Mesenchymal stem cell (in vitro differentiated cells and primary cell): ENCODE measurements around the gene AOAH.
"Not testable (repeated sequence)": the region's sequence is repeated elsewhere in the genome, so short reads cannot be mapped to it uniquely, and the experiment has no call there.

Experiments used
- DNase-seq: peaks from one replicate; pipeline ENCODE4 v3.0.0-alpha.2; 2013
- H2AFZ ChIP-seq: one replicate; pipeline ENCODE4 v1.6.1; 2013; ENCODE audit warnings: low read depth, mild to moderate bottlenecking, control low read depth, inconsistent platforms, low read length, moderate library complexity
- H2AK5ac ChIP-seq: 2 replicates; pipeline ENCODE4 v1.6.1; 2013; ENCODE audit warnings: low read length, moderate library complexity, mild to moderate bottlenecking, inconsistent platforms; ENCODE audit not compliant: severe bottlenecking
- H2BK120ac ChIP-seq: one replicate; pipeline ENCODE4 v1.6.1; 2013; ENCODE audit warnings: low read depth, mild to moderate bottlenecking, inconsistent platforms, low read length, moderate library complexity
- H2BK12ac ChIP-seq, 2 experiments: one replicate each; pipeline ENCODE4 v1.6.1; 2013; ENCODE audit warnings: inconsistent platforms in 2 of 2, low read length in 2 of 2, mild to moderate bottlenecking in 2 of 2, moderate library complexity in 2 of 2, control low read depth in 1 of 2
- H2BK15ac ChIP-seq: one replicate; pipeline ENCODE4 v1.6.1; 2013; ENCODE audit warnings: mild to moderate bottlenecking, low read depth, inconsistent platforms; ENCODE audit not compliant: poor library complexity, severe bottlenecking
- H2BK5ac ChIP-seq: 2 replicates; pipeline ENCODE4 v1.6.1; 2013; ENCODE audit warnings: low read depth, mild to moderate bottlenecking, low read length, control low read depth, inconsistent platforms; ENCODE audit not compliant: poor library complexity, severe bottlenecking
- H3K14ac ChIP-seq, 2 experiments: one replicate each; pipeline ENCODE4 v1.6.1; 2013; ENCODE audit warnings: inconsistent platforms in 2 of 2, low read length in 2 of 2, control low read depth in 1 of 2, mild to moderate bottlenecking in 1 of 2, moderate library complexity in 1 of 2
- H3K18ac ChIP-seq, 2 experiments: one replicate each; pipeline ENCODE4 v1.6.1; 2013; ENCODE audit warnings: inconsistent platforms in 2 of 2, low read length in 2 of 2, control low read depth in 1 of 2, low read depth in 1 of 2, mild to moderate bottlenecking in 1 of 2
- H3K23ac ChIP-seq, 2 experiments: one replicate each; pipeline ENCODE4 v1.6.1; 2013; ENCODE audit warnings: inconsistent platforms in 2 of 2, low read length in 2 of 2, mild to moderate bottlenecking in 2 of 2, moderate library complexity in 2 of 2, control low read depth in 1 of 2
- H3K27ac ChIP-seq: 2 replicates; pipeline ENCODE4 v1.5.1; 2013; ENCODE audit warnings: mild to moderate bottlenecking, moderate library complexity, low read length, control low read depth, inconsistent platforms; ENCODE audit not compliant: poor library complexity, severe bottlenecking
- H3K27me3 ChIP-seq, 2 experiments: 2 replicates each; pipeline versions ENCODE4 v1.6.1 to v1.7.0; 2013; ENCODE audit warnings: low read length in 2 of 2, mild to moderate bottlenecking in 2 of 2, moderate library complexity in 2 of 2, control low read depth in 1 of 2, inconsistent platforms in 1 of 2; ENCODE audit not compliant: control insufficient read depth in 1 of 2, insufficient read depth in 1 of 2
- H3K36me3 ChIP-seq, 2 experiments: 2 replicates each; pipeline versions ENCODE4 v1.6.1 to v1.7.0; 2013; ENCODE audit warnings: low read length in 2 of 2, control low read depth in 1 of 2, inconsistent platforms in 1 of 2, low read depth in 1 of 2, mild to moderate bottlenecking in 1 of 2; ENCODE audit not compliant: insufficient read depth in 2 of 2, control insufficient read depth in 1 of 2
- H3K4ac ChIP-seq, 2 experiments: one replicate each; pipeline ENCODE4 v1.6.1; 2013; ENCODE audit warnings: inconsistent platforms in 2 of 2, low read length in 2 of 2, mild to moderate bottlenecking in 2 of 2, moderate library complexity in 2 of 2, control low read depth in 1 of 2, low read depth in 1 of 2
- H3K4me1 ChIP-seq: 2 replicates; pipeline ENCODE4 v1.6.1; 2013; ENCODE audit warnings: low read depth, low read length, control low read depth; ENCODE audit not compliant: control insufficient read depth, insufficient read depth
- H3K4me2 ChIP-seq: 2 replicates; pipeline ENCODE4 v1.6.1; 2013; ENCODE audit warnings: low read length, mild to moderate bottlenecking, inconsistent platforms; ENCODE audit not compliant: poor library complexity, severe bottlenecking
- H3K4me3 ChIP-seq, 2 experiments: 2 replicates each; pipeline versions ENCODE4 v1.5.1 to v1.7.0; 2013; ENCODE audit warnings: low read length in 2 of 2, mild to moderate bottlenecking in 2 of 2, control low read depth in 1 of 2, low read depth in 1 of 2; ENCODE audit not compliant: insufficient read depth in 1 of 2
- H3K79me1 ChIP-seq: replicated peaks from 2 replicates; pipeline ENCODE4 v1.6.1; 2013; ENCODE audit warnings: mild to moderate bottlenecking, control low read depth, low read length, inconsistent platforms; ENCODE audit not compliant: poor library complexity, severe bottlenecking
- H3K9ac ChIP-seq: 2 replicates; pipeline ENCODE4 v1.7.0; 2013; ENCODE audit warnings: mild to moderate bottlenecking, low read length, moderate library complexity
- H3K9me3 ChIP-seq: 2 replicates; pipeline ENCODE4 v1.7.0; 2013; ENCODE audit warnings: mild to moderate bottlenecking, low read length; ENCODE audit not compliant: control insufficient read depth
- H4K8ac ChIP-seq: one replicate; pipeline ENCODE4 v1.6.1; 2013; ENCODE audit warnings: inconsistent platforms, mild to moderate bottlenecking, low read length, moderate library complexity
- H4K91ac ChIP-seq: one replicate; pipeline ENCODE4 v1.6.1; 2013; ENCODE audit warnings: mild to moderate bottlenecking, low read length, inconsistent platforms
- WGBS: methylation state at CpG from one replicate; pipeline ENCODE4 v1.1.7; 2013; ENCODE audit warnings: mixed read lengths; 5-methylcytosine and 5-hydroxymethylcytosine counted together

The AOAH gene

GRCh38 chr7:36507475-36508440, 216.5 kb downstream of the AOAH start:
- Histone ChIP-seq H2BK12ac (no peak overlapping the region), H3K9ac (no peak overlapping the region), H3K23ac (no peak overlapping the region), H2AFZ (no peak overlapping the region), H3K4me1 (peaks cover 2% of the 10 kb centered on the region), H3K4me2 (no peak overlapping the region), H4K91ac (no peak overlapping the region), H3K18ac (no peak overlapping the region), H2BK15ac (no peak overlapping the region), H3K4ac (no peak overlapping the region), H2BK5ac (no peak overlapping the region), H3K4me3 (no peak overlapping the region), H3K27ac (no peak overlapping the region), H3K27me3 (peaks cover 0 to 3% of the 10 kb centered on the region in 2 experiments), H2BK120ac (no peak overlapping the region), H3K9me3 (no peaks in the 10 kb centered on the region), H3K14ac (no peak overlapping the region), H2AK5ac (no peak overlapping the region), H3K79me1 (no peaks in the 10 kb centered on the region), H4K8ac (no peak overlapping the region), H3K36me3 (no peaks in the 10 kb centered on the region)
- no peak for DNase-seq
- 91% methylated on average over 8 of the region's 9 CpGs for WGBS

DNA sequence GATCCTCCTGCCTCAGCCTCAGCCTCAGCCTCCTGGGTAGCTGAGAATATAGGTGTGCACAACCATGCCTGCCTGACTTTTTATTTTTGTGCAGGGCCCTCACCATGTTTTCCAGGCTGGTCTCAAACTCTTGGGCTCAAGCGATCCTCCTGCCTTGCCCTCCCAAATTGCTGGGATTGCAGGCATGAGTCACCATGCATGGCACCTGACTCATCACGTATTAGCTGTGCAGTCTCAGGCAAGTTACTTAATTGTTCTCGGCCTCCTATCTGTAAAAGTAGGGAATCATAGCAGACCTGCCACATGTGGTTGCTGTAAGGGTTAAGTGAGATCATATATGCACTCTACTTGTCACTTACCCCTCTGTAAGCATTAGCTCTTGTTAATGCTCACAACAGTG, 217.5 kb downstream of the AOAH start:
- WGBS, result 35% methylated on average over 3 of the region's 3 CpGs
- Histone ChIP-seq H3K4me3 (no peak overlapping the region), H2BK120ac (no peak overlapping the region), H3K36me3 (no peaks in the 10 kb centered on the region), H3K18ac (no peak overlapping the region), H2AFZ (no peak overlapping the region), H3K23ac (no peak overlapping the region), H3K14ac (no peak overlapping the region), H3K4me2 (no peak overlapping the region), H3K4me1 (peaks cover 2% of the 10 kb centered on the region), H3K9me3 (no peaks in the 10 kb centered on the region), H3K9ac (no peak overlapping the region), H2BK12ac (no peak overlapping the region), H2BK5ac (no peak overlapping the region), H3K79me1 (no peaks in the 10 kb centered on the region), H4K8ac (no peak overlapping the region), H2AK5ac (no peak overlapping the region), H3K4ac (no peak overlapping the region), H2BK15ac (no peak overlapping the region), H3K27ac (no peak overlapping the region), H3K27me3 (peaks cover 0 to 3% of the 10 kb centered on the region in 2 experiments), H4K91ac (no peak overlapping the region)
- DNase-seq, result peak; percentile 35

DNA sequence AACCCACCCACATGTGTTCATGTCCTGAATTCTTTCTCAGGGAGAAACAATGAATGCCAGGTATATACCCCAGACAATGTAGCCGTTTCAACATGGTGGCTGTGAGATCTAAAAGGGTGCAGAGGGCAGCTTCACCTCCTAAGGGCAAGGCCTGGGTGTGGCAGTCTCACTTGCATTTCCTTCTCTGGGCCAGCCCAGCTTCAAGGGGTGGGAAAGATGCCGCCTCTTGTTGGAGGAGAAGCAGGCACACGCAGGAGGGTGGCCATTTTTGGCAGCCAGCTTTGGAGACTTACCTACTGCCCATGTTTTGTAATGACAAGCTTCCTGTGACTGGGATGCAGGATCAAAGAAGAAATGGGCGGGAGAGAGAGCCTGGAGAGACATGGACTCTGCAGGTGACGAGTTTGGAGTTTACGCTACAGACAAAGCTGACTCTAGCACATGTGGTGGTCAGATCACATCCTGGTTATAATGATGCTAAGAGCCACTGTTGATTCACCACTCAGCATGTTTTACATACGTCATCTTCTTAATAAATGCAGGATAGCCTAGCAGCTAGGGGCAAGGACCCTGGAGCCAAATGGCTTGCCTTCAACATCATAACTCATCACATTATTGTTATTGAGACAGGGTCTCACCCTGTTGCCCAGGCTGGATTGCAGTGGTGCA, 218.0 kb downstream of the AOAH start:
- H3K4ac ChIP-seq, result no peak overlapping the region
- H3K18ac ChIP-seq, result no peak overlapping the region
- H3K4me1 ChIP-seq, result peaks cover 2% of the 10 kb centered on the region
- H3K4me2 ChIP-seq, result no peak overlapping the region
- no peaks in the 10 kb centered on the region for H3K9me3 ChIP-seq
- H3K9ac ChIP-seq, result no peak overlapping the region
- H3K79me1 ChIP-seq, result no peaks in the 10 kb centered on the region
- H2BK120ac ChIP-seq, result no peak overlapping the region
- H4K8ac ChIP-seq, result no peak overlapping the region
- H3K14ac ChIP-seq, result no peak overlapping the region
- 89% methylated on average over 7 of the region's 7 CpGs for WGBS
- H3K23ac ChIP-seq, result no peak overlapping the region
- no peak overlapping the region for H2BK15ac ChIP-seq
- peaks cover 0 to 3% of the 10 kb centered on the region in 2 experiments for H3K27me3 ChIP-seq
- no peak overlapping the region for H3K4me3 ChIP-seq
- H3K27ac ChIP-seq, result no peak overlapping the region
- no peak overlapping the region for H2AFZ ChIP-seq
- no peak overlapping the region for H4K91ac ChIP-seq
- no peak overlapping the region for H2BK5ac ChIP-seq
- no peak for DNase-seq
- no peak overlapping the region for H2BK12ac ChIP-seq
- H3K36me3 ChIP-seq, result no peaks in the 10 kb centered on the region
- H2AK5ac ChIP-seq, result no peak overlapping the region

DNA sequence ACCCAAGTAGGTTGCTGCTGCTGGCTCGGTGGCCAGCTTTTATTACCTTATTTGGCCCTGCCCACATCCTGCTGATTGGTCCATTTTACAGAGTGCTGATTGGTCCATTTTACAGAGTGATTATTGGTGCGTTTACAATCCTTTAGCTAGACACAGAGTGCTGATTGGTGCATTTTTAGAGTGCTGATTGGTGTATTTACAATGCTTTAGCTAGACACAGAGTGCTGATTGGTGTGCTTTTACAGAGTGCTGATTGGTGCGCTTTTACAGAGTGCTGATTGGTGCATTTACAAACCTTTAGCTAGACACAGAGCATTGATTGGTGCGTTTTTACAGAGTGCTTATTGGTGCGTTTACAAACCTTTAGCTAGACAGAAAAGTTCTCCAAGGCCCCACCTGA, 219.7 kb downstream of the AOAH start:
- H3K79me1 ChIP-seq, H2BK120ac ChIP-seq, H3K4me2 ChIP-seq, H3K4me3 ChIP-seq, H4K91ac ChIP-seq, H2BK5ac ChIP-seq, H3K9ac ChIP-seq, H2AK5ac ChIP-seq, H4K8ac ChIP-seq, H3K4ac ChIP-seq, H3K9me3 ChIP-seq, H3K36me3 ChIP-seq, H3K27me3 ChIP-seq, H3K27ac ChIP-seq, DNase-seq, H3K14ac ChIP-seq, H2AFZ ChIP-seq, H3K23ac ChIP-seq, H2BK15ac ChIP-seq, H2BK12ac ChIP-seq, H3K18ac ChIP-seq, H3K4me1 ChIP-seq: not testable (repeated sequence)
- 90% methylated on average over 5 of the region's 5 CpGs for WGBS
